ENCODE results near the gene KDM4C. TPM values are rescaled to one million over a fixed set of nuclear protein-coding genes. Genes with fewer than 3 reads are reported as not detected.

The KDM4C gene
- total and polyA plus RNA-seq, 2 of the 8 experiments (the other 6 are each of a cell fraction or from before 2014, with no cell fraction given) = 13.0 to 26.1 TPM

DNA sequence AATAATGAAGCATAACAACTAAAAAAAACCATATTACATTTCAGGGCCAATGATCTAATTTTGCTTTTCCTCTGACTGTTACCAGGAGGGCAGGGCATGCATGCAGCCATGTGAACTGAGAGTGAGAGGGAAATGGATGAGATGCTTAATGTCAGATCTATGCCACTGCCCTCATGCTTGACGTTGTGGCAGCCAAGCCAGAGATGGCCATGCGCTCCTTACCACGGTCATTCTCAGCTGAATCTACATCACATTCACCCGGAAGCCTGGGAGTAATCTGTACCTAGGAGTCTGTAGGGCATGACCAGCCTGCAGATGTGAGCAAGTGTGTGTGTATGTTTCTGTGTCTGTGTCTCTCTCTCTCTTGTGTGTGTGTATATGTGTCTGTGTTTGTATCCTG, 183.7 kb downstream of the KDM4C start:
- Histone ChIP-seq H3K4me1 (replicated peaks in 1 of 4; ENCODE audit: control insufficient read depth in 3 of 4, insufficient read depth in 4 of 4, low read length in 3 of 4) (peaks cover 0 to 3% (median 0%) of the 10 kb centered on the region in 4 experiments; a peak in 1 of 7 replicates), H2BK5ac (ENCODE audit: low read depth, low read length) (no peak overlapping the region), H4K20me1 (replicated peaks in 1 of 2; ENCODE audit: control insufficient read depth in 1 of 2, insufficient read depth in 2 of 2, low read length in 2 of 2) (no peaks in the 10 kb centered on the region), H3K56ac (replicated peaks; ENCODE audit: insufficient read length, low read depth, low read length) (no peak overlapping the region), H3K9ac (replicated peaks in 1 of 4; ENCODE audit: extremely low read depth in 1 of 4, low read depth in 3 of 4, low read length in 3 of 4) (no peak overlapping the region), H3K4me3 (ENCODE audit: extremely low read depth in 1 of 4, insufficient read depth in 2 of 4, low read depth in 3 of 4, low read length in 4 of 4) (no peak overlapping the region), H4K8ac (ENCODE audit: extremely low read depth, insufficient read depth, low read length) (no peak overlapping the region), H3K27me3 (replicated peaks in 1 of 4; ENCODE audit: control insufficient read depth in 3 of 4, extremely low read depth in 1 of 4, insufficient read depth in 3 of 4, low read length in 3 of 4) (no peaks in the 10 kb centered on the region), H2BK20ac (ENCODE audit: low read length) (no peak overlapping the region), H3K4ac (replicated peaks; ENCODE audit: insufficient read length, low read depth, low read length) (no peak overlapping the region), H3K14ac (ENCODE audit: insufficient read length) (no peak overlapping the region), H3K79me2 (ENCODE audit: control insufficient read depth in 1 of 2, insufficient read depth in 2 of 2, low read length in 2 of 2) (no peaks in the 10 kb centered on the region), H2AK5ac (ENCODE audit: low read depth, low read length) (no peak overlapping the region), H3K36me3 (ENCODE audit: control insufficient read depth in 2 of 4, insufficient read depth in 4 of 4, low read length in 3 of 4) (no peaks in the 10 kb centered on the region), H2AFZ (ENCODE audit: low read length) (no peak overlapping the region), H3K18ac (ENCODE audit: extremely low read depth, low read length) (no peak overlapping the region), H2BK120ac (replicated peaks; ENCODE audit: low read depth, low read length) (no peak overlapping the region), H4K5ac (ENCODE audit: insufficient read length, low read depth, low read length) (no peak overlapping the region), H3K4me2 (ENCODE audit: insufficient read depth in 1 of 2, low read depth in 2 of 2, low read length in 2 of 2) (no peak overlapping the region), H2BK15ac (ENCODE audit: low read length) (no peak overlapping the region), H3K23me2 (ENCODE audit: low read depth, low read length) (no peaks in the 10 kb centered on the region; the same call in 1 of the 2 replicates), H3K27ac (ENCODE audit: low read depth, low read length) (no peak overlapping the region), H2BK12ac (ENCODE audit: low read depth, low read length) (no peak overlapping the region), H3K79me1 (ENCODE audit: low read depth, low read length) (no peaks in the 10 kb centered on the region), H3K23ac (ENCODE audit: insufficient read length) (no peak overlapping the region), H3K9me3 (ENCODE audit: insufficient read depth in 2 of 2, low read depth in 1 of 2, low read length in 1 of 2) (no peaks in the 10 kb centered on the region), H4K91ac (replicated peaks; ENCODE audit: insufficient read length, low read length) (no peak overlapping the region)
- no peak for FAIRE-seq
- TF ChIP-seq SRF (IDR thresholded peaks at IDR 0.05; ENCODE audit: low read depth, low read length) = no peak
- no peak for TF ChIP-seq JUND (IDR thresholded peaks at IDR 0.05; ENCODE audit: low read length)
- TF ChIP-seq TBP (IDR thresholded peaks at IDR 0.05; ENCODE audit: low read depth, low read length) = no peak
- TF ChIP-seq, protein P1, sequence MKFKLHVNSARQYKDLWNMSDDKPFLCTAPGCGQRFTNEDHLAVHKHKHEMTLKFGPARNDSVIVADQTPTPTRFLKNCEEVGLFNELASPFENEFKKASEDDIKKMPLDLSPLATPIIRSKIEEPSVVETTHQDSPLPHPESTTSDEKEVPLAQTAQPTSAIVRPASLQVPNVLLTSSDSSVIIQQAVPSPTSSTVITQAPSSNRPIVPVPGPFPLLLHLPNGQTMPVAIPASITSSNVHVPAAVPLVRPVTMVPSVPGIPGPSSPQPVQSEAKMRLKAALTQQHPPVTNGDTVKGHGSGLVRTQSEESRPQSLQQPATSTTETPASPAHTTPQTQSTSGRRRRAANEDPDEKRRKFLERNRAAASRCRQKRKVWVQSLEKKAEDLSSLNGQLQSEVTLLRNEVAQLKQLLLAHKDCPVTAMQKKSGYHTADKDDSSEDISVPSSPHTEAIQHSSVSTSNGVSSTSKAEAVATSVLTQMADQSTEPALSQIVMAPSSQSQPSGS (IDR thresholded peaks at IDR 0.05; ENCODE audit: low read length) = no peak
- TF ChIP-seq CTBP2 (IDR thresholded peaks at IDR 0.05; ENCODE audit: borderline replicate concordance, insufficient read depth, insufficient read length, low read length) = no peak
- no peak for TF ChIP-seq ASH2L (IDR thresholded peaks at IDR 0.05; ENCODE audit: low read length)
- no peak for TF ChIP-seq BACH1 (IDR thresholded peaks at IDR 0.05; ENCODE audit: low read length)
- TF ChIP-seq SUZ12 (IDR thresholded peaks at IDR 0.05; ENCODE audit: low read length) = no peak
- no peak for TF ChIP-seq MAX (IDR thresholded peaks at IDR 0.05)
- TF ChIP-seq NRF1 (IDR thresholded peaks at IDR 0.05; ENCODE audit: low read depth, low read length) = no peak
- no peak for TF ChIP-seq USF2 (IDR thresholded peaks at IDR 0.05; ENCODE audit: low read length)
- no peak for TF ChIP-seq TAF7 (optimal IDR thresholded peaks at IDR 0.05; ENCODE audit: borderline replicate concordance, low read depth, low read length)
- WGBS, 2 experiments (ENCODE audit: extremely low coverage in 1 of 2, insufficient coverage in 1 of 2, insufficient read length in 1 of 2, insufficient replicate concordance in 2 of 2, low coverage in 1 of 2, low lambda C conversion rate in 2 of 2, missing lambda C conversion rate in 1 of 2) = 87% methylated on average over 4 of the region's 4 CpGs; no CpG with 5 or more reads in 1 of the 2 experiments
- ChIA-PET POLR2A (ENCODE audit: partially characterized antibody) (no interaction called here), CTCF (ENCODE audit: partially characterized antibody) (no interaction called here)
- no peak for DNase-seq (ENCODE audit: low read depth in 1 of 2, low spot score in 2 of 2)

All from H1 (cell line).